Measurements from ENCODE around the gene TUBGCP4.
A peak's percentile ranks its signal among the peaks of the same experiment; 100 is the strongest.

Gene TUBGCP4

DNA sequence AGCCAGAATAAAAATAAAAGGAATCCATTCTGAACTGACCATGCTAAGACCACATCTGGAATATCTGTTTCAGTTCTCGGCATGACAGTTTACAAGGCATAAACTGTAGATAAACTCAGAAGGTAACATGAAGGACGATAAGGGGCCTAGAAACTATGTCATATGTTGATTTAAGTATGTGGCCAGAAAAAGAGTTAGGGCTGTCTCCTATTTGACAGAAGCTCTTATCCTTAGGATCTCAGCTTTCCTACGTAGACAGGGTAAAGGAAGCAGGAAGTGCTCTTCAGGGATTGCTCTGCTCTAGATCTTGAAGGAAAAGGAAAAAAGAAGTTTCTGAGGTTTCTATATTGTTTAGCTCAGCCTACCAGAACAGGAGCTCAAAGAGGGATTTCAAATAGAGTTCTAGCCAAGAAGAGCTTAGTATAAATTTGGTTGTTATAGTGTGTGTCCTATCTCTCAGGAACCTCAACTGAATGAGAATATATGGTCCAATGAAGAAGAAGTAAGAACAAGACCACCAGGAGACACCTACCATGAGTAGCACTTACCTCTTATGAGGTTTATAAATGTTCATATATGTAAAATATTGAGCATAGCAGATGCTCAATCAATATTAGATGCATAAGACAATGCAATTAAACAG, 62.9 kb downstream of the TUBGCP4 start:
- H3K4me3 ChIP-seq (ENCODE audit: low read depth, low read length) = no peak overlapping the region
- TF ChIP-seq, protein P1, sequence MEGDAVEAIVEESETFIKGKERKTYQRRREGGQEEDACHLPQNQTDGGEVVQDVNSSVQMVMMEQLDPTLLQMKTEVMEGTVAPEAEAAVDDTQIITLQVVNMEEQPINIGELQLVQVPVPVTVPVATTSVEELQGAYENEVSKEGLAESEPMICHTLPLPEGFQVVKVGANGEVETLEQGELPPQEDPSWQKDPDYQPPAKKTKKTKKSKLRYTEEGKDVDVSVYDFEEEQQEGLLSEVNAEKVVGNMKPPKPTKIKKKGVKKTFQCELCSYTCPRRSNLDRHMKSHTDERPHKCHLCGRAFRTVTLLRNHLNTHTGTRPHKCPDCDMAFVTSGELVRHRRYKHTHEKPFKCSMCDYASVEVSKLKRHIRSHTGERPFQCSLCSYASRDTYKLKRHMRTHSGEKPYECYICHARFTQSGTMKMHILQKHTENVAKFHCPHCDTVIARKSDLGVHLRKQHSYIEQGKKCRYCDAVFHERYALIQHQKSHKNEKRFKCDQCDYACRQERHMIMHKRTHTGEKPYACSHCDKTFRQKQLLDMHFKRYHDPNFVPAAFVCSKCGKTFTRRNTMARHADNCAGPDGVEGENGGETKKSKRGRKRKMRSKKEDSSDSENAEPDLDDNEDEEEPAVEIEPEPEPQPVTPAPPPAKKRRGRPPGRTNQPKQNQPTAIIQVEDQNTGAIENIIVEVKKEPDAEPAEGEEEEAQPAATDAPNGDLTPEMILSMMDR (IDR thresholded peaks at IDR 0.05; ENCODE audit: low read depth, low read length) = no peak
- DNase-seq (ENCODE audit: low read depth, low spot score) = no peak
- in situ Hi-C loops (cut with HindIII; ENCODE audit: low sequenced_read_pairs) = no loop called here

DNA sequence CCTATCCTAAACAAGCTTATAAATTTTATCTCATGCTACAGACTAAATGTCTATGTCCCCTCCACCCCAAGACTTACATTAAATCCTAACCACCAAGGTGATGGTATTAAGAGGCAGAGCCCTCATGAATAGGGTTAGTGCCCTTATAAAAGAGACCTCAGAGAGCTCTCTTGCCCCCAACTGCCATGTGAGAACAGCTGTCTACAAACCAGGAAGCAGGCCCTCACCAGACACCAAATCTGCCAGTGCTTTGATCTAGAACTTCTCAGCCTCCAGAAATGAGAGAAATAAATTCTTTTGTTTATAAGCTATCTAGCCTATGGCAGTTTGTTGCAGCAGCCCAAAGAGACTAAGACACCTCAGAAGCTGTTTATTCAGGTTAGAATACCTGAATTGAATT, 63.5 kb downstream of the TUBGCP4 start:
- DNase-seq (ENCODE audit: low read depth, low spot score) = no peak
- no peak overlapping the region for H3K4me3 ChIP-seq (ENCODE audit: low read depth, low read length)
- in situ Hi-C loops (cut with HindIII; ENCODE audit: low sequenced_read_pairs) = no loop called here
- TF ChIP-seq, protein P1 (IDR thresholded peaks at IDR 0.05; ENCODE audit: low read depth, low read length) = no peak

DNA sequence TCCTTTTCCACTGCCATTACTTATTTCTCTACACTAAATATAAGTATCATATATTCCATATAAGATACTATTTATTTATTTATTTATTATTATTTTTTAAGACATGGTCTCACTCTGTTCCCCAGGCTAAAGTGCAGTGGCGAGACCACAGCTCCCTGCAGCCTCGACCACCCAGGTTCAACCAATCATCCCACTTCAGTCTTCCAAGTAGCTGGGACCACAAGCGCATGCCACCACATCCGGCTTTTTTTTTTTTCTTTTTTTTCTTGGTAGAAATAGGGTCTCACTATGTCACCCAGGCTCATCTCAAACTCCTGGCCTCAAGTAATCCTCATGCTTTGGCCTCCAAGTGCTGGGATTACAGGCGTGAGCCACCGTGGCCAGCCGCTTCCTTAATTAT, 65.5 kb downstream of the TUBGCP4 start:
- no peak for DNase-seq (ENCODE audit: low read depth, low spot score)
- H3K4me3 ChIP-seq (ENCODE audit: low read depth, low read length) = no peak overlapping the region
- in situ Hi-C loops (cut with HindIII; ENCODE audit: low sequenced_read_pairs) = no loop called here
- TF ChIP-seq, protein P1 (IDR thresholded peaks at IDR 0.05; ENCODE audit: low read depth, low read length) = no peak

DNA sequence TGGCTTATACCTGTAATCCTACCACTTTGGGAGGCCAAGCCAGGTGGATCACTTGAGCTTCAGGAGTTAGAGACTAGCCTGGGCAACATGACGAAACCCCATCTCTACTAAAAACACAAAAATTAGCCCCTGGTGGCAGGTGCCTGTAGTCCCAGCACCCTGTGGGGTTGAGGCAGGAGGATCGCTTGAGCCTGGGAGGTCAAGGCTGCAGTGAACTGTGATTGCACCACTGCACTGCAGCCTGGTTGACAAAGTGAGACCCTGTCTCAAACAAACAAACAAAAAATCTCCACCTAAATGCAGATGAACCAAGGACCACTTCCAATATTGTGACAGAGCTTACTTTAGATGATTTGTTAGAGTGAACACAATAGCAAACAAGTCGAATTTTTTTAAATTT, 68.4 kb downstream of the TUBGCP4 start:
- in situ Hi-C loops (cut with HindIII; ENCODE audit: low sequenced_read_pairs) = no loop called here
- TF ChIP-seq, protein P1 (IDR thresholded peaks at IDR 0.05; ENCODE audit: low read depth, low read length) = no peak
- no peak for DNase-seq (ENCODE audit: low read depth, low spot score)
- no peak overlapping the region for H3K4me3 ChIP-seq (ENCODE audit: low read depth, low read length)

DNA sequence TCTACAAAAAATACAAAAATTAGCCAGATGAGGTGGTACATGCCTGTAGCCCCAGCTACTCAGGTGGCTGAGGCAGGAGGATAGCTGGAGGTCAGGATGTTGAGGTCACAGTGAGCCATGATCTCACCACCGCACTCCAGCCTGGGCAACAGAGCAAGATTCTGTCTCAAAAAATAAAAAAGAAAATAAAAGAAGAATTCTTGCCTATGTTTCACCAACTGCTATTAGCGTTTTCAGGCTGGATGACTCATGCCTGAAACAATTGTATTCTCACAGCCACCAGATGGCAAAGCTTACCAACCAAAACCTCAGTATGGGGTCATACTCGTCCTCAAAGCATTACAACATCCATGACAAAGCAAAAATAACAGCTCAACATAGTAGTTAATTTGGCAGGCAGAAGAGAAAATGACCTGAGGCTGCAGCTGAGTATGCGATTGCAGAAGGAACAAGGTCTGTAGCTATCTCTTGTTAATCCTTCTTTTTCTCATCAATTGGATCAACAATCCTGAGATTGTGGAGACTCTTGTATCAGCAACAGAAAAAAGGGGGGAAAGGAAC, 69.9 kb downstream of the TUBGCP4 start:
- H3K4me3 ChIP-seq (ENCODE audit: low read depth, low read length) = no peak overlapping the region
- DNase-seq (ENCODE audit: low read depth, low spot score) = peak; percentile 97
- TF ChIP-seq, protein P1 (IDR thresholded peaks at IDR 0.05; ENCODE audit: low read depth, low read length) = peak; percentile 47
- in situ Hi-C loops (cut with HindIII; ENCODE audit: low sequenced_read_pairs) = no loop called here

DNA sequence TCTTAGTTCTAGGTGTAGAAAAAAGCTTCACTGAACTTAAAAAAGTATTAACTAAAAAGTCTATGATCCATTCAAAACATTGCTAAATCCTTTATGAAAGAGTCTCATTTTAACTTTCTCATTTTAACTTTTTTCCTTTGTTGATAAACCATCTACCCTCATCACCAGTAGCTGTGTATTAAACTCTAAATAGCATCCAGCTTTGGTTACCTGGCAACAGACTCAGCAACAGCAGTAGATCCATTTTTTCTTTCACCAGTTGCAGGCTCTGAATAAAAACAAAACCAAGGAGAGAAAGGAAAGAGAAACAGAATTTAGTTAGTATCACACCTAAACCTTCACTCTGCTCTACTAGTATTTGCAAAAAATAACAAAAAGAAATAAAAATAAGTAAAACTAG, 70.4 kb downstream of the TUBGCP4 start:
- TF ChIP-seq, protein P1 (IDR thresholded peaks at IDR 0.05; ENCODE audit: low read depth, low read length) = no peak
- H3K4me3 ChIP-seq (ENCODE audit: low read depth, low read length) = no peak overlapping the region
- DNase-seq (ENCODE audit: low read depth, low spot score) = peak; percentile 65
- in situ Hi-C loops (cut with HindIII; ENCODE audit: low sequenced_read_pairs) = no loop called here
